Adrenal gland (tissue), 5 donors: ENCODE data around the gene FABP1.

Experiments
- CTCF ChIP-seq, 6 experiments: fragments of 450-650 bp in 4 of 6; fragments of 200-600 bp in 2 of 6; sonication (generic) in 1 of 6; IDR thresholded peaks; 1 replicate in 5 of 6; 2 replicates in 1 of 6; pipeline versions ENCODE4 v1.5.1 to v1.8.0; 2016 to 2021; ENCODE audit warnings: antibody characterized with exemption in 6 of 6, mild to moderate bottlenecking in 2 of 6, moderate library complexity in 1 of 6
- POLR2A ChIP-seq, 2 donors: fragments of 450-650 bp; IDR thresholded peaks; one replicate each; pipeline ENCODE4 v1.6.1; 2017; ENCODE audit warnings: antibody characterized with exemption in 2 of 2, mild to moderate bottlenecking in 2 of 2, moderate library complexity in 1 of 2
- donor health status: DM: no; HTN: no; CAD: no.

- TF ChIP-seq CTCF (IDR thresholded peaks at IDR 0.05) (no peak), POLR2A (IDR thresholded peaks at IDR 0.05) (no peak)
Observed at GRCh38 chr2:88160517-88160916, 32.7 kb upstream of the FABP1 start.
